GM19023 (cell line): ENCODE results near the gene STRAP.
"Not testable (repeated sequence)": the region's sequence is repeated elsewhere in the genome, so short reads cannot be mapped to it uniquely, and the experiment has no call there.

Experiments used
- ATAC-seq: cut with Tn5 transposase; IDR thresholded peaks from one replicate; pipeline ENCODE4 v1.9.1; 2021; ENCODE audit warnings: mild to moderate bottlenecking, moderate library complexity; ENCODE audit not compliant: unreplicated experiment

Gene STRAP

GRCh38 chr12:15868186-15868585, 14.0 kb upstream of the STRAP start:
- ATAC-seq, result no peak

DNA sequence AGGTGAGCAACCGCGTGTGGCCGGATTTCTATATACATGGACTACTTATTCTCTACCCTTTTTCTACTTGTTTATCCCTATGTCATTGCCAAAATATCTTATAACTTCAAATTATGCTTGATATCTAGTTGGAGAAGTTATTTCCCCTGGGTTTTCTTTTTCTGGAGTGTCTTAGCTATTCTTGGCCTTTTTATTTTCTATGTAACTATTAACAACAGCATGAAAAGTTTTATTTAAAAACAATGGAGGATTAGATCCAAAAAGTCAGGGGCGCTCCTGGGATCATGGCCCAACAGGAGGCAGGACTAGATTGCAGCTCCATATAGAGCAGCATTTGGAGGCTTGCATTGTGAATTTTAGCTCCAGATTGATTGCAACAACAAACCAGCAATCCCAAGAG, 8.6 kb upstream of the STRAP start:
- ATAC-seq, result no peak

DNA sequence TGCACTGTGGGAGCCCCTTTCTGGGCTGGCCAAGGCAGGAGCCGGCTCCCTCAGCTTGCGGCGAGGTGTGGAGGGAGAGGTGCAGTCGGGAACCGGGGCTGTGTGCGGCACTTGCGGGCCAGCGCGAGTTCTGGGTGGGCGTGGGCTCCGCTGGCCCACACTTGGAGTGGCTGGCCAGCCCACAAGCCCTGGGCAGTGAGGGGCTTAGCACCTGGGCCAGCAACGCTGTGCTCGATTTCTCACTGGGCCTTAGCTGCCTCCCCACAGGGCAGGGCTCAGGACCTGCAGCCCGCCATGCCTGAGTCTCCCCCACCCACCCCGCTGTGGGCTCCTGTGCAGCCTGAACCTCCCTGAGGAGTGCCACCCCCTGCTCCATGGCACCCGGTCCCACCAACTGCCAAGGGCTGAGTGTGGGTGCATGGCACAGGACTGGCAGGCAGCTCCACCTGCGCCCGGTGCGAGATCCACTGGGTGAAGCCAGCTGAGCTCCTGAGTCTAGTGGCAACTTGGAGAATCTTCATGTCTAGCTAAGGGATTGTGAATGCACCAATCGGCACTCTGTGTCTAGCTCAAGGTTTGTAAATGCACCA, 7.5 kb upstream of the STRAP start:
- not testable (repeated sequence) for ATAC-seq

- no peak for ATAC-seq
These were observed 6.3 kb upstream of the STRAP start for GRCh38 chr12:15875863-15876262.

DNA sequence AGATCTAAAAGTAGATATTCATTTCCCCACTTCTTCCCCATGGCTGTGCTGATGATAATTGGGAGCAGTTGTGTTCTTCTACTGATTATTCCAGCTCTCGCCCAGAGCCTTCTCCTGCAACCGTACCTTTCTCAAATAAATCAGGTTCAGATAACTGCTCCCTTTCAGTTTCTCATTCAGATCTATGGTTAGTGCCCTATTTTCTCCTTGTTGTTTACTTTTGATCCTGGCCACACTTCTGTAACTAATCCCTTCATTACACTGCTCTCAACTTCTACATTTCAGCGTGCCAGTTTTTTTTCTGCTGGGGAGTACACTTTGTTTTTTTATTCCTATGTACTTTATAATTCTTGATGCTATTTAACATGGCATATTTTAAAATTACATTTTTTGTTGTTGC, 2.8 kb upstream of the STRAP start:
- no peak for ATAC-seq

GRCh38 chr12:15880721-15881120, 1.5 kb upstream of the STRAP start:
- no peak for ATAC-seq

DNA sequence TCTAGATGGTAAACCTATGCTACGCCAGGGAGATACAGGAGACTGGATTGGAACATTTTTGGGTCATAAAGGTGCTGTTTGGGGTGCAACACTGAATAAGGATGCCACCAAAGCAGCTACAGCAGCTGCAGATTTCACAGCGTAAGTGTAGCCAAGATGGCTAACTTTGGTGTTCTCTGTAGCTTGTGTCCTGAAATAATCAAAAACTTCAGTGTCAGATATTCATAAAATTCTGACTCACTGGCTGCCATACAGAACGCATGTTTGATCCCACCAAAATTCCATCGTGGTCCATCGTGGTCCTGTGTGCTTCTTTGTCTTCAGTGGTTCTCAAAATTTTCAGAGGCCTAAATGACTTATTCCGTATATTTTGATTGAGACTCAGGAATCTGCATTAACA, 1.3 kb downstream of the STRAP start:
- ATAC-seq, result no peak

DNA sequence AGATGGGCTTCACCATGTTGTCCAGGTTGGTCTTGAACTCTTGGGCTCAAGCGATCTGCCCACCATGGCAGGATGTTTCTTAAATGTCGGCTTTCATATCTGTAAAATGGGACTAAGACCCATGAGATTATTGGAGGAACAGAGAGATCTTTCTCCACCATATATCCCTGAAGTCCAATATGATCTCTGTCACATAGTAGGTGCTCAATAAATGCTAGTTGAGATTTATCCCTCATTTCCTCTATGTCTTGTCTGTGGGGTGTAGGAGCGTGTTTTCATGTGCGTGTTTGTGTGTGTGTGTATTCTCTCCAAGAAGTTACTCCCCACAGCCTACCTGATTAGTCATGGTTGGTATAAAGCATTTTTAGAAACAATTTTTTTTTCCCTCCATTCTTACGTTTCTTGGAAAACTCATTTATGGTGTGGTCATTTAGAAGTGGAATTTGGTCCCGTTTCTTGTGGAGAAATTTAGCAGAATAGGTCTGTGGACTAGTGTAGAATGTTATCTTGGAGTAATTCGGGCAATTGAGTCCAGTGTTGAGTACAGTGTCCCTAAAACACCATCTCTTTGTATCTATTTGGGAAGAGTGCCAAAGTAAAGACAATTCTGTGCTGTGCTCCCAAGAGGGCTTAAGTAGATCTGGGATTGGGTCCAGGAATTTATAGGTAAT, 4.3 kb downstream of the STRAP start:
- ATAC-seq, result no peak

- no peak for ATAC-seq
These were observed 5.0 kb downstream of the STRAP start for GRCh38 chr12:15887043-15887817.

GRCh38 chr12:15892645-15893259, 10.6 kb downstream of the STRAP start:
- no peak for ATAC-seq

DNA sequence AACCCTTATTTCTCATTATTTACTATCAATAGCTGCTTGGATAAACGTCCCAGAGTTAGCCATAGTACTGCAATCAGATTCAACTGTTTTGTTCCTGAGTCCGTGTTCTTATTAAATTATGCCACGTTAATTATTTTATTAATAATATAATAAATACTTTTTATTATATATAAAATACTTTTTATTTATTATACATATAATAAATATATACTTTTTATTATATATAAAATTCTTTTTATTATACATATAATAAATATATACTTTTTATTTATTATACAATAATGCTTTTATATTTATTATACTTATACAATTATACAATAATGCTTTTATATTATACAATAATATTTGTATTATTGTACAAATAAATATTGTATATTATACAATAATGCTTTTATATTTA, 11.1 kb downstream of the STRAP start:
- no peak for ATAC-seq

- no peak for ATAC-seq
These were observed 14.7 kb downstream of the STRAP start for GRCh38 chr12:15896867-15897266.

DNA sequence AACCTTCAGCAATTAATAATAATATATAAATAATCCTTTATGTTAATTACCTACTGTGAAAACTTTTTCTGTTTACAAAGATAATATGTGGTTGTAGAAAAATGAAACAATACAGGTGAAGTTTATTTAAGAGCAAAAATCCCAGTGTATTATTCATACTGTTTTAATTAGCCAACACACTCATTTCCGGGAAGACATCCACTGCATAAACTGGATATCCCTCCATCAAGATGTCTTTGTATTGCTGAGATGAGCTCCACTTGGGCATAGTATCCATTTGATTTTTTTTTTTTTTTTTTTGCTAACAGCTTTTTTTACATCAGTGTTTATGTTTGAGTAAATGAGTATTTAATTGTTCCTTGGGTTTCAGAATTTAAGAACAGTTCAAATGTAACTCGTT, 15.2 kb downstream of the STRAP start:
- no peak for ATAC-seq

- ATAC-seq, result no peak
These were observed 17.2 kb downstream of the STRAP start for GRCh38 chr12:15899282-15899870.

- ATAC-seq, result no peak
These were observed 22.3 kb downstream of the STRAP start for GRCh38 chr12:15904378-15904920.

DNA sequence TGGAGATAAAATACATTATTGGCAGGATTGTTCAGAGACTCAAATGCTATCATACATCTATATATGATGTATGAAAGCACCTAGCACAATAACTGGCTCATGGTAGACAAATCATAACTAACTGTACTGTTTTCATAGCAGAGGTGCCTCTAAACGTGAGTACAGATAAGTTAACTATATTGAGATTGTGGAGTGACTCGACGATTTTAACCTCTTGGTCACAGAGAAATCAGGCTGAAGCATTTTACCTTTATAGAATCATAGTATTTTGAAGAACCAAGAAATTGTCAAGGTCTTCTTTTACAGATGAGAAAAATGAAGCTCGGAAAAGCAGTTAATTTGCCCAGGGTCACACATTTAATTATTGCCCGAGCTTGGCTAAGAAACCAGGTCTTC, 28.3 kb downstream of the STRAP start:
- ATAC-seq, result no peak

DNA sequence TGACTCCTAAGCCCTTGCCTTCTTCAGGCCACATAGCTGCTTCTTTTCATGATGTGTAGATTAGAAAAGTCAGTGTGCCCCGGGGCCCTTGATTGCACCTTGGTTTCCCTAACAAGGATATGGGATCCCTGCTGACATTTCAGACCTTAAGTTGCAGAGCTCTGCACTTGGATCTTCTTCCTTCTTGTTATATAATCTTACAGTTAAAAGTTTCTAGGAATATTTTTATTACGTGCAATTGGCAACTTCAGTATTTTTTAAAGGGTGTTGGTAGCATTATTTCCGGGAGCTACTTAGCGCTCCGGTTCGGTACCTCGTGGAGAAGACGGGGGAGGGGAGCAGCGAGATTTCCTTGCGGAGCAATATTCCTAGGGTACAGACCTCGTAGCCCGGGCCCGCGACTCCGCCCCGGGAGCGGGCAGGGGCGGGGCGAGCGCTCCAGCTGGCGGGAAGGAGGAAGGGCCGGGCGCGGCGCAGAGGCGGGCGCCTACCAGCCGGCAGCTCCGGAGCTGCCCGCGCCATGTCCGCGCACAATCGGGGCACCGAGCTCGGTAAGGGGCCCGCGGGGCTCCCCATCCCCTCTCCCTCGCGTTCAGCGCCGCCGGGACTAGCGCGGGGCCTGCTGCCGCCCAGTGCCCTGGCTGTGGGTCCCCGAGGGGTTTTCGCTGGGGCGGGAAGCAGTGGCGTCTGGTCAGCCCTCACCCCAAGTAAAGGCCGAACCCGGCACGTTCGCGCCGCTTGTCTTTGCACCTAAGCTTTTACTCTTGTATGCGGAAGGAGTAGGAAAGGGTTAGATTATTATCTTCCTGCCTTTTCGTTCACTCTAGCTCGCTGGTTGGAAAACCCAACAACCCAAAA, 28.9 kb downstream of the STRAP start, which contains the start of gene DERA:
TSS of gene DERA (plus strand) at position 469 of the 858 bp plus-strand sequence. CDS start at position 521, 52 bp downstream.
- peak; percentile 94 for ATAC-seq

- ATAC-seq, result not testable (repeated sequence)
These were observed 29.7 kb downstream of the STRAP start for GRCh38 chr12:15911931-15912330.

DNA sequence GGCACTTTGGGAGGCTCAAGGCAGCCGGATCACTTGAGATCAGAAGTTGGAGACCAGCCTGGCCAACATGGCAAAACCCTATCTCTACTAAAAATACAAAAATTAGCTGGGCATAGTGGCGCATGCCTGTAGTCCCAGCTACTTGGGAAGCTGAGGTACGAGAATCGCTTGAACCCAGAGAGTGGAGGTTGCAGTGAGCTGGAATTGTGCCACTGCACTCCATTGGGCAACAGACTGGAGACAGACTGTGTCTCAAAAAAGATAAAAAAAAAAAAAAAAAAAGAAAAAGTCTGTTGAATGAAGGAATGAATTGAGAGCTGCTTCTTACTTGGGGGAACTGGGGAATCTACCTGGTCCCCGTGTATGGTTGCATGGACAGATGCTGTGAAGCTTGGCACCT, 31.9 kb downstream of the STRAP start:
- not testable (repeated sequence) for ATAC-seq

- ATAC-seq, result no peak
These were observed 35.9 kb downstream of the STRAP start for GRCh38 chr12:15918066-15918465.
